Caco-2 (cell line): ENCODE measurements around the gene AGTRAP. TPM values are rescaled to one million over a fixed set of nuclear protein-coding genes. Genes with fewer than 3 reads are reported as not detected.

Experiments used
- BruUV-seq: library from RNA; stranded (reverse); fragments of 400-500 nt; replicated peaks from 2 replicates; lab custom pipeline; 2021; lab: Mats Ljungman, UMichigan
- CTCF ChIA-PET: fragments of 300-600 bp; sonication (Branson Sonifier 250); formaldehyde crosslinking; loops from one replicate; lab custom pipeline; 2022; ENCODE audit warnings: antibody characterized with exemption; lab: Charles Lee
- POLR2A ChIA-PET: fragments of 300-600 bp; sonication (Branson Sonifier 250); formaldehyde crosslinking; loops from one replicate; lab custom pipeline; 2022; ENCODE audit warnings: antibody characterized with exemption; lab: Charles Lee
- DNase-seq, 2 experiments: peaks; one replicate each; pipeline versions ENCODE4 v3.0.0 to v3.0.0-alpha.2; 2020 to 2022
- H3K27me3 ChIP-seq: replicated peaks from 2 replicates; pipeline ENCODE4 v1.6.0; 2011; ENCODE audit warnings: low read length; ENCODE audit not compliant: control insufficient read depth, insufficient read depth
- H3K36me3 ChIP-seq: 2 replicates; pipeline ENCODE4 v1.5.1; 2011; ENCODE audit warnings: low read length; ENCODE audit not compliant: control insufficient read depth, insufficient read depth
- H3K4me1 ChIP-seq: fragments of 250-450 bp; sonication (Bioruptor Pico); 2 replicates; pipeline ENCODE4 v1.5.1; 2020; ENCODE audit warnings: mild to moderate bottlenecking
- H3K4me3 ChIP-seq: 2 replicates; pipeline ENCODE4 v1.5.1; 2011; ENCODE audit warnings: low read depth, mild to moderate bottlenecking, control low read depth, low read length
- H3K9me3 ChIP-seq: fragments of 250-450 bp; sonication (Bioruptor Pico); 2 replicates; pipeline ENCODE4 v1.5.1; 2020; ENCODE audit warnings: mild to moderate bottlenecking, moderate library complexity
- H3K27ac Mint-ChIP-seq: one replicate; pipeline ENCODE4 v1.8.0; 2022; ENCODE audit warnings: mixed read lengths; ENCODE audit not compliant: unreplicated experiment
- H3K27me3 Mint-ChIP-seq: one replicate; pipeline ENCODE4 v1.8.0; 2022; ENCODE audit warnings: mixed read lengths; ENCODE audit not compliant: insufficient read depth, unreplicated experiment
- H3K36me3 Mint-ChIP-seq: one replicate; pipeline ENCODE4 v1.8.0; 2022; ENCODE audit warnings: mild to moderate bottlenecking, mixed read lengths; ENCODE audit not compliant: insufficient read depth, unreplicated experiment
- H3K4me1 Mint-ChIP-seq: one replicate; pipeline ENCODE4 v1.8.0; 2022; ENCODE audit warnings: low read depth, mixed read lengths; ENCODE audit not compliant: unreplicated experiment
- H3K4me3 Mint-ChIP-seq: one replicate; pipeline ENCODE4 v1.8.0; 2022; ENCODE audit warnings: mild to moderate bottlenecking, moderate library complexity, mixed read lengths; ENCODE audit not compliant: unreplicated experiment
- H3K9me3 Mint-ChIP-seq: one replicate; pipeline ENCODE4 v1.8.0; 2022; ENCODE audit warnings: mixed read lengths; ENCODE audit not compliant: unreplicated experiment
- intact Hi-C: fragments of 100-400 bp; cut with micrococcal nuclease; formaldehyde crosslinking; loops from one replicate; pipeline ENCODE4 v1.10.0; 2022; ENCODE audit not compliant: unreplicated experiment
- total RNA-seq: library from RNA; stranded (reverse); gene quantifications from 2 replicates; pipeline ENCODE4 v1.2.3, GENCODE V29; 2022
- TF ChIP-seq, protein P1 (sequence below), 2 experiments: fragments of 200-600 bp in 1 of 2; IDR thresholded peaks; 1 replicate in 1 of 2; 2 replicates in 1 of 2; pipeline versions ENCODE4 v1.5.1 to v1.8.0; 2011 to 2022; ENCODE audit warnings: antibody characterized with exemption in 1 of 2, control low read depth in 1 of 2, inconsistent platforms in 1 of 2, low read depth in 1 of 2, low read length in 1 of 2, mild to moderate bottlenecking in 1 of 2, moderate library complexity in 1 of 2; ENCODE audit not compliant: insufficient read depth in 1 of 2, severe bottlenecking in 1 of 2, unreplicated experiment in 1 of 2

AGTRAP gene
- total RNA-seq, 1 experiment from 2014 or later, result 44.4 TPM

- Histone ChIP-seq H3K4me3 (no peak overlapping the region), H3K4me1 (peaks cover 6% of the 10 kb centered on the region), H3K9me3 (no peaks in the 10 kb centered on the region), H3K27me3 (no peaks in the 10 kb centered on the region), H3K36me3 (no peaks in the 10 kb centered on the region)
- intact Hi-C loops, result no loop called here
- H3K4me3 Mint-ChIP-seq, result no peak overlapping the region
- DNase-seq, result no peak
- H3K4me1 Mint-ChIP-seq, result no peaks in the 10 kb centered on the region
- CTCF ChIA-PET, result no interaction called here
- POLR2A ChIA-PET, result no interaction called here
- H3K36me3 Mint-ChIP-seq, result no peaks in the 10 kb centered on the region
- no TSS peak for BruUV-seq
- H3K27ac Mint-ChIP-seq, result no peak overlapping the region
- H3K9me3 Mint-ChIP-seq, result no peaks in the 10 kb centered on the region
- TF ChIP-seq, protein P1, sequence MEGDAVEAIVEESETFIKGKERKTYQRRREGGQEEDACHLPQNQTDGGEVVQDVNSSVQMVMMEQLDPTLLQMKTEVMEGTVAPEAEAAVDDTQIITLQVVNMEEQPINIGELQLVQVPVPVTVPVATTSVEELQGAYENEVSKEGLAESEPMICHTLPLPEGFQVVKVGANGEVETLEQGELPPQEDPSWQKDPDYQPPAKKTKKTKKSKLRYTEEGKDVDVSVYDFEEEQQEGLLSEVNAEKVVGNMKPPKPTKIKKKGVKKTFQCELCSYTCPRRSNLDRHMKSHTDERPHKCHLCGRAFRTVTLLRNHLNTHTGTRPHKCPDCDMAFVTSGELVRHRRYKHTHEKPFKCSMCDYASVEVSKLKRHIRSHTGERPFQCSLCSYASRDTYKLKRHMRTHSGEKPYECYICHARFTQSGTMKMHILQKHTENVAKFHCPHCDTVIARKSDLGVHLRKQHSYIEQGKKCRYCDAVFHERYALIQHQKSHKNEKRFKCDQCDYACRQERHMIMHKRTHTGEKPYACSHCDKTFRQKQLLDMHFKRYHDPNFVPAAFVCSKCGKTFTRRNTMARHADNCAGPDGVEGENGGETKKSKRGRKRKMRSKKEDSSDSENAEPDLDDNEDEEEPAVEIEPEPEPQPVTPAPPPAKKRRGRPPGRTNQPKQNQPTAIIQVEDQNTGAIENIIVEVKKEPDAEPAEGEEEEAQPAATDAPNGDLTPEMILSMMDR (IDR thresholded peaks at IDR 0.05; ENCODE audit: insufficient read depth in 1 of 2, low read depth in 1 of 2, low read length in 1 of 2, severe bottlenecking in 1 of 2, unreplicated experiment in 1 of 2), result no peak
- H3K27me3 Mint-ChIP-seq, result no peaks in the 10 kb centered on the region
These were observed 5.5 kb downstream of the AGTRAP start for GRCh38 chr1:11741482-11741881.

- H3K4me3 ChIP-seq, result no peak overlapping the region
- ChIA-PET CTCF (no interaction called here), POLR2A (no interaction called here)
- Mint-ChIP-seq H3K4me1 (no peaks in the 10 kb centered on the region), H3K36me3 (no peaks in the 10 kb centered on the region), H3K27ac (no peak overlapping the region), H3K27me3 (no peaks in the 10 kb centered on the region), H3K9me3 (no peaks in the 10 kb centered on the region), H3K4me3 (no peak overlapping the region)
- no peaks in the 10 kb centered on the region for H3K9me3 ChIP-seq
- TF ChIP-seq, protein P1 (IDR thresholded peaks at IDR 0.05; ENCODE audit: insufficient read depth in 1 of 2, low read depth in 1 of 2, low read length in 1 of 2, severe bottlenecking in 1 of 2, unreplicated experiment in 1 of 2), result no peak
- no TSS peak for BruUV-seq
- intact Hi-C loops, result no loop called here
- no peak for DNase-seq
- no peaks in the 10 kb centered on the region for H3K27me3 ChIP-seq
- peaks cover 5% of the 10 kb centered on the region for H3K4me1 ChIP-seq
- H3K36me3 ChIP-seq, result no peaks in the 10 kb centered on the region
These were observed 6.1 kb downstream of the AGTRAP start for GRCh38 chr1:11741919-11742558.

DNA sequence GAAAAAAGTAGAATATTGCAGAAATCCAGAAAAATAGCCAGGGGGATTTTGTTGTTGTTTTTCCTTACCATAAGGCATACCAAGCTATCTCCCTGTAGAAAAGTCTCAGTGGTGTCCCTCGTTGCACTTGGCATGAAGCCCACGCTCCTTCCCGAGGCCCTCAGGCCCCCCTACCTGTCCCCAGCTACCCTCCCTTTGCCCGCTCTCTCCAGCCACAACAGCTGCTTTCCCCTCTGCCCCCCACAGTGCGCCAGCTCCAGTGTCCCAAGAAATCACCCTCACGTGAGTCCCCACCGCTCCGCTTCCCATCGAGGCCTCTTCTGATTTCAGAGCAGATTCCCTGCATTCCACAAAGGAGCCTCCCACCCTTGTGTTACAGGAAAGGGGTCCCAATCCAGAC lies 8.4 kb downstream of the AGTRAP start:
- H3K36me3 ChIP-seq, result no peaks in the 10 kb centered on the region
- no peak for DNase-seq
- no peaks in the 10 kb centered on the region for H3K27me3 ChIP-seq
- CTCF ChIA-PET, result no interaction called here
- TF ChIP-seq, protein P1 (IDR thresholded peaks at IDR 0.05; ENCODE audit: insufficient read depth in 1 of 2, low read depth in 1 of 2, low read length in 1 of 2, severe bottlenecking in 1 of 2, unreplicated experiment in 1 of 2), result no peak
- no peak overlapping the region for H3K27ac Mint-ChIP-seq
- peaks cover 6% of the 10 kb centered on the region for H3K4me1 Mint-ChIP-seq
- no peaks in the 10 kb centered on the region for H3K9me3 Mint-ChIP-seq
- H3K36me3 Mint-ChIP-seq, result no peaks in the 10 kb centered on the region
- intact Hi-C loops, result no loop called here
- no TSS peak for BruUV-seq
- no peaks in the 10 kb centered on the region for H3K27me3 Mint-ChIP-seq
- H3K9me3 ChIP-seq, result no peaks in the 10 kb centered on the region
- H3K4me3 Mint-ChIP-seq, result no peak overlapping the region
- H3K4me1 ChIP-seq, result no peaks in the 10 kb centered on the region
- H3K4me3 ChIP-seq, result no peak overlapping the region
- POLR2A ChIA-PET, result no interaction called here
